WTC11 (cell line): ENCODE measurements around the gene AGBL1. TPM values are rescaled to one million over a fixed set of nuclear protein-coding genes. Genes with fewer than 3 reads are reported as not detected.

Source experiments
- ATAC-seq: fragments of 200-7000 bp; cut with Tn5 transposase; 2 replicates; pipeline ENCODE4 v1.10.0; 2021; ENCODE audit warnings: mild to moderate bottlenecking, moderate library complexity
- CTCF ChIA-PET: fragments of 300-600 bp; sonication (Branson Sonifier 250); formaldehyde crosslinking; loops from one replicate; lab custom pipeline; 2021; ENCODE audit warnings: antibody characterized with exemption; lab: Charles Lee
- POLR2A ChIA-PET: fragments of 350-600 bp; sonication (Branson Sonifier 250); formaldehyde crosslinking; loops from one replicate; lab custom pipeline; 2021; ENCODE audit warnings: antibody characterized with exemption; lab: Charles Lee
- DNase-seq: peaks from one replicate; pipeline ENCODE4 v3.0.0; 2021; ENCODE audit warnings: low spot score
- H3K27ac Mint-ChIP-seq: 2 replicates; pipeline ENCODE4 v1.8.0; 2021; ENCODE audit warnings: mixed read lengths
- H3K27me3 Mint-ChIP-seq: 2 replicates; pipeline ENCODE4 v1.8.0; 2021; ENCODE audit warnings: low read depth, mild to moderate bottlenecking, moderate library complexity, mixed read lengths
- H3K36me3 Mint-ChIP-seq: 2 replicates; pipeline ENCODE4 v1.8.0; 2021; ENCODE audit warnings: mixed read lengths
- H3K4me1 Mint-ChIP-seq: 2 replicates; pipeline ENCODE4 v1.8.0; 2022; ENCODE audit warnings: mixed read lengths
- H3K4me3 Mint-ChIP-seq: 2 replicates; pipeline ENCODE4 v1.8.0; 2021; ENCODE audit warnings: mild to moderate bottlenecking, moderate library complexity, mixed read lengths
- H3K9me3 Mint-ChIP-seq: 2 replicates; pipeline ENCODE4 v1.8.0; 2021; ENCODE audit warnings: mixed read lengths
- ETV6 ChIP-seq: sonication (generic); formaldehyde crosslinking; IDR thresholded peaks from 2 replicates; pipeline ENCODE4 v1.8.1; 2022; ENCODE audit warnings: mild to moderate bottlenecking, missing genetic modification reagents
- FOXK1 ChIP-seq: sonication (generic); formaldehyde crosslinking; IDR thresholded peaks from 2 replicates; pipeline ENCODE4 v1.8.0; 2022; ENCODE audit warnings: mild to moderate bottlenecking, moderate library complexity, missing genetic modification reagents
- MXD4 ChIP-seq: fragments of 250-450 bp; sonication (Bioruptor Pico); IDR thresholded peaks from 2 replicates; pipeline ENCODE4 v1.8.0; 2021; ENCODE audit warnings: mild to moderate bottlenecking, moderate library complexity, borderline replicate concordance
- NR1H2 ChIP-seq: sonication (generic); formaldehyde crosslinking; IDR thresholded peaks from 2 replicates; pipeline ENCODE4 v1.9.0; 2021; ENCODE audit warnings: mild to moderate bottlenecking, moderate library complexity, missing genetic modification reagents
- RELA ChIP-seq: sonication (generic); formaldehyde crosslinking; IDR thresholded peaks from 2 replicates; pipeline ENCODE4 v1.8.1; 2022; ENCODE audit warnings: missing genetic modification reagents, mild to moderate bottlenecking, borderline replicate concordance
- RORB ChIP-seq: fragments of 250-450 bp; sonication (Bioruptor Pico); IDR thresholded peaks from 2 replicates; pipeline ENCODE4 v1.9.0; 2021; ENCODE audit warnings: mild to moderate bottlenecking
- SMAD4 ChIP-seq: sonication (generic); formaldehyde crosslinking; IDR thresholded peaks from 2 replicates; pipeline ENCODE4 v1.8.0; 2022; ENCODE audit warnings: mild to moderate bottlenecking, missing genetic modification reagents
- ZNF317 ChIP-seq: sonication (generic); formaldehyde crosslinking; IDR thresholded peaks from 2 replicates; pipeline ENCODE4 v1.8.1; 2023; ENCODE audit warnings: low read depth, mild to moderate bottlenecking, moderate library complexity, missing genetic modification reagents, borderline replicate concordance
- ZNF396 ChIP-seq: fragments of 250-450 bp; sonication (Bioruptor Pico); IDR thresholded peaks from 2 replicates; pipeline ENCODE4 v1.8.0; 2021; ENCODE audit warnings: mild to moderate bottlenecking, moderate library complexity, borderline replicate concordance
- ZNF423 ChIP-seq: fragments of 250-450 bp; sonication (Bioruptor Pico); IDR thresholded peaks from 2 replicates; pipeline ENCODE4 v2.1.2; 2022; ENCODE audit warnings: mild to moderate bottlenecking, moderate library complexity
- total RNA-seq: library from RNA; stranded (reverse); gene quantifications from 3 replicates; pipeline ENCODE4 v1.2.3, GENCODE V29; 2021
- TF ChIP-seq, protein P1 (sequence below): fragments of 250-450 bp; sonication (Bioruptor Pico); IDR thresholded peaks from 2 replicates; pipeline ENCODE4 v1.9.0; 2021; ENCODE audit warnings: mild to moderate bottlenecking, borderline replicate concordance
- TF ChIP-seq, protein P2 (sequence below): sonication (generic); formaldehyde crosslinking; IDR thresholded peaks from 2 replicates; pipeline ENCODE4 v1.8.0; 2022; ENCODE audit warnings: mild to moderate bottlenecking, missing genetic modification reagents
- TF ChIP-seq, protein P3 (sequence below): fragments of 200-600 bp; IDR thresholded peaks from 2 replicates; pipeline ENCODE4 v1.8.0; 2022; ENCODE audit warnings: antibody characterized with exemption
- TF ChIP-seq, protein P4 (sequence below): sonication (generic); formaldehyde crosslinking; conservative IDR thresholded peaks from 2 replicates; pipeline ENCODE4 v1.8.1; 2022; ENCODE audit warnings: mild to moderate bottlenecking, missing genetic modification reagents

The AGBL1 gene
- total RNA-seq, 1 experiment from 2014 or later: not detected

DNA sequence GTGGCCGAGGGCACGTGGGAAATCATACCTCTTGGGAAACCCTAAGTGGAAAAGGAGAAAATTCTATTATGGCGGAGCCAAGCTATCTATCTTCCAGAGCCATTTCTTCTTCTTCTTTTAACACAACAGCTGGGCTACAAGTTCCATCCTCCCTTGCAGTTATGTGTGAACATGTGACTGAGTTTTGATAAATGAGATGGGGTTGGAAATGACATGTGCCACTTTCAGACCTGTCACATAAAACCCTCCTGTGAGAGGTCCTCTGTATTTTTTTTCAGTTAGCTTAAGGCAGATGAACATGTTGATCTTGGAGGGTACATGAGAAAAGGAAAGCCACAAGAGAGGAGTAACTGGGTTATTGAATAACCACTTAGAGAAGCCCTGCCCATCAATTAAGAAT is 47.9 kb downstream of the AGBL1 start:
- ChIA-PET CTCF (no interaction called here), POLR2A (no interaction called here)
- Mint-ChIP-seq H3K4me1 (peaks cover 18% of the 10 kb centered on the region), H3K4me3 (no peak overlapping the region), H3K36me3 (0 out of 2 replicates have a peak, but pooled peaks cover 2% of the 10 kb centered on the region), H3K27me3 (no peaks in the 10 kb centered on the region), H3K27ac (no peak overlapping the region), H3K9me3 (peaks cover 4% of the 10 kb centered on the region)
- ATAC-seq (no peak), DNase-seq (no peak)
- TF ChIP-seq, protein P1, sequence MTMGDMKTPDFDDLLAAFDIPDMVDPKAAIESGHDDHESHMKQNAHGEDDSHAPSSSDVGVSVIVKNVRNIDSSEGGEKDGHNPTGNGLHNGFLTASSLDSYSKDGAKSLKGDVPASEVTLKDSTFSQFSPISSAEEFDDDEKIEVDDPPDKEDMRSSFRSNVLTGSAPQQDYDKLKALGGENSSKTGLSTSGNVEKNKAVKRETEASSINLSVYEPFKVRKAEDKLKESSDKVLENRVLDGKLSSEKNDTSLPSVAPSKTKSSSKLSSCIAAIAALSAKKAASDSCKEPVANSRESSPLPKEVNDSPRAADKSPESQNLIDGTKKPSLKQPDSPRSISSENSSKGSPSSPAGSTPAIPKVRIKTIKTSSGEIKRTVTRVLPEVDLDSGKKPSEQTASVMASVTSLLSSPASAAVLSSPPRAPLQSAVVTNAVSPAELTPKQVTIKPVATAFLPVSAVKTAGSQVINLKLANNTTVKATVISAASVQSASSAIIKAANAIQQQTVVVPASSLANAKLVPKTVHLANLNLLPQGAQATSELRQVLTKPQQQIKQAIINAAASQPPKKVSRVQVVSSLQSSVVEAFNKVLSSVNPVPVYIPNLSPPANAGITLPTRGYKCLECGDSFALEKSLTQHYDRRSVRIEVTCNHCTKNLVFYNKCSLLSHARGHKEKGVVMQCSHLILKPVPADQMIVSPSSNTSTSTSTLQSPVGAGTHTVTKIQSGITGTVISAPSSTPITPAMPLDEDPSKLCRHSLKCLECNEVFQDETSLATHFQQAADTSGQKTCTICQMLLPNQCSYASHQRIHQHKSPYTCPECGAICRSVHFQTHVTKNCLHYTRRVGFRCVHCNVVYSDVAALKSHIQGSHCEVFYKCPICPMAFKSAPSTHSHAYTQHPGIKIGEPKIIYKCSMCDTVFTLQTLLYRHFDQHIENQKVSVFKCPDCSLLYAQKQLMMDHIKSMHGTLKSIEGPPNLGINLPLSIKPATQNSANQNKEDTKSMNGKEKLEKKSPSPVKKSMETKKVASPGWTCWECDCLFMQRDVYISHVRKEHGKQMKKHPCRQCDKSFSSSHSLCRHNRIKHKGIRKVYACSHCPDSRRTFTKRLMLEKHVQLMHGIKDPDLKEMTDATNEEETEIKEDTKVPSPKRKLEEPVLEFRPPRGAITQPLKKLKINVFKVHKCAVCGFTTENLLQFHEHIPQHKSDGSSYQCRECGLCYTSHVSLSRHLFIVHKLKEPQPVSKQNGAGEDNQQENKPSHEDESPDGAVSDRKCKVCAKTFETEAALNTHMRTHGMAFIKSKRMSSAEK (CRISPR knock-in tag): no peak
- TF ChIP-seq ZNF317 (CRISPR knock-in tag) (no peak), MXD4 (CRISPR knock-in tag) (no peak), FOXK1 (no peak)

DNA sequence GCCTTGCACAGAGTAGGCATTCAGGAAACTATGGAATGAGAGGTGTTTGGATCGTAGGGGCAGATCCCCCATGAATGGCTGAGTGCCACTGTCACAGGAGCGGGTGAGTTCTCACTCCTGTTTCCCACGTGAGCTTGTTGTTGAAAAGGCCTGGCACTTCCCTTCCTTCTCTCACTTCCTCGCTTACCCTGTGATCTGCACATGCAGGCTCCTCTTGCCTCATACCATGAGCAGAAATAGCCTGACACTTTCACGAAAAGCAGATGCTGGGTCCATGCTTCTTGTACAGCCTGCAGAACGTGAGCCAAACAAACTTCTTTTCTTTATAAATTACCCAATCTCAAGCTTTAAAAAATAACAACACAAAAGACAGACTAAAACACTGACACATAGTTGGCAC is 55.4 kb downstream of the AGBL1 start:
- 0 out of 2 replicates have a peak, but pooled peaks cover 5% of the 10 kb centered on the region for H3K4me1 Mint-ChIP-seq

DNA sequence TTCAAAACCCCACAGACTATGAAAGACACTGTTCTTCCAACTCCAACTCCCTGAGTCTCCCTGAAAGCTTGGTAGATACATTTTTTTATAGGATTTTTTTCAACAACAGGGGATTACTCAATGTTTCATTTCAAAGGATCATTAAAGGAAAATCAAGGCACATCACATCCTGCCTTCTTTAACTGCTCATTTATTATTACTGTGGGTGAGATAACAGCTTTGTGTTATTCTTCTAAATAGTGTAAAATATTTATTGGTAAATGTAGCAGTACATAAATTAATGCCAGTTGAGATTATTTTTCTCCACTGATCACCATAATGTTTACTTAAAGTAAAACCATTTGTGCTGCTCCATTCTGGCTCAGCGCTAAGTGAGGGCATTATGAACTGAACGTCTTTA is 57.2 kb downstream of the AGBL1 start:
- TF ChIP-seq, protein P2, sequence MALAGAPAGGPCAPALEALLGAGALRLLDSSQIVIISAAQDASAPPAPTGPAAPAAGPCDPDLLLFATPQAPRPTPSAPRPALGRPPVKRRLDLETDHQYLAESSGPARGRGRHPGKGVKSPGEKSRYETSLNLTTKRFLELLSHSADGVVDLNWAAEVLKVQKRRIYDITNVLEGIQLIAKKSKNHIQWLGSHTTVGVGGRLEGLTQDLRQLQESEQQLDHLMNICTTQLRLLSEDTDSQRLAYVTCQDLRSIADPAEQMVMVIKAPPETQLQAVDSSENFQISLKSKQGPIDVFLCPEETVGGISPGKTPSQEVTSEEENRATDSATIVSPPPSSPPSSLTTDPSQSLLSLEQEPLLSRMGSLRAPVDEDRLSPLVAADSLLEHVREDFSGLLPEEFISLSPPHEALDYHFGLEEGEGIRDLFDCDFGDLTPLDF: no peak
- TF ChIP-seq, protein P3, sequence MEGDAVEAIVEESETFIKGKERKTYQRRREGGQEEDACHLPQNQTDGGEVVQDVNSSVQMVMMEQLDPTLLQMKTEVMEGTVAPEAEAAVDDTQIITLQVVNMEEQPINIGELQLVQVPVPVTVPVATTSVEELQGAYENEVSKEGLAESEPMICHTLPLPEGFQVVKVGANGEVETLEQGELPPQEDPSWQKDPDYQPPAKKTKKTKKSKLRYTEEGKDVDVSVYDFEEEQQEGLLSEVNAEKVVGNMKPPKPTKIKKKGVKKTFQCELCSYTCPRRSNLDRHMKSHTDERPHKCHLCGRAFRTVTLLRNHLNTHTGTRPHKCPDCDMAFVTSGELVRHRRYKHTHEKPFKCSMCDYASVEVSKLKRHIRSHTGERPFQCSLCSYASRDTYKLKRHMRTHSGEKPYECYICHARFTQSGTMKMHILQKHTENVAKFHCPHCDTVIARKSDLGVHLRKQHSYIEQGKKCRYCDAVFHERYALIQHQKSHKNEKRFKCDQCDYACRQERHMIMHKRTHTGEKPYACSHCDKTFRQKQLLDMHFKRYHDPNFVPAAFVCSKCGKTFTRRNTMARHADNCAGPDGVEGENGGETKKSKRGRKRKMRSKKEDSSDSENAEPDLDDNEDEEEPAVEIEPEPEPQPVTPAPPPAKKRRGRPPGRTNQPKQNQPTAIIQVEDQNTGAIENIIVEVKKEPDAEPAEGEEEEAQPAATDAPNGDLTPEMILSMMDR: no peak
- no peak for TF ChIP-seq ZNF423 (CRISPR knock-in tag)
- TF ChIP-seq NR1H2 (CRISPR knock-in tag): no peak
- H3K36me3 Mint-ChIP-seq: no peaks in the 10 kb centered on the region
- H3K4me1 Mint-ChIP-seq: 0 out of 2 replicates have a peak, but pooled peaks cover 5% of the 10 kb centered on the region
- peaks cover 3% of the 10 kb centered on the region for H3K9me3 Mint-ChIP-seq
- ChIA-PET CTCF (interaction anchor here (0.6 kb wide), 1 partner anchor 283 kb away, joined by 3 read pairs; no protein-coding TSS in a partner anchor), POLR2A (no interaction called here)
- ATAC-seq (no peak), DNase-seq (no peak)
- no peak overlapping the region for H3K27ac Mint-ChIP-seq
- H3K4me3 Mint-ChIP-seq: no peak overlapping the region
- H3K27me3 Mint-ChIP-seq: no peaks in the 10 kb centered on the region

More for the DNA sequence above, 55.4 kb downstream of the AGBL1 start:
- ChIA-PET POLR2A (no interaction called here), CTCF (no interaction called here)
- H3K9me3 Mint-ChIP-seq: peaks cover 3% of the 10 kb centered on the region
- no peaks in the 10 kb centered on the region for H3K36me3 Mint-ChIP-seq
- TF ChIP-seq ETV6 (no peak), RORB (CRISPR knock-in tag) (no peak), SMAD4 (CRISPR knock-in tag) (no peak), ZNF396 (CRISPR knock-in tag) (no peak), RELA (no peak)
- TF ChIP-seq, protein P4, sequence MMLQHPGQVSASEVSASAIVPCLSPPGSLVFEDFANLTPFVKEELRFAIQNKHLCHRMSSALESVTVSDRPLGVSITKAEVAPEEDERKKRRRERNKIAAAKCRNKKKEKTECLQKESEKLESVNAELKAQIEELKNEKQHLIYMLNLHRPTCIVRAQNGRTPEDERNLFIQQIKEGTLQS (CRISPR knock-in tag): no peak
- TF ChIP-seq, all 79 proteins: peak for 0
- Mint-ChIP-seq H3K27me3 (no peaks in the 10 kb centered on the region), H3K4me3 (no peak overlapping the region), H3K27ac (no peak overlapping the region)
- DNase-seq: no peak
- no peak for ATAC-seq
